GM19023 (cell line): ENCODE results near the gene GNB5.
A peak's percentile ranks its signal among the peaks of the same experiment; 100 is the strongest.
"Not testable (repeated sequence)": the region's sequence is repeated elsewhere in the genome, so short reads cannot be mapped to it uniquely, and the experiment has no call there.

Source experiments
- ATAC-seq: cut with Tn5 transposase; IDR thresholded peaks from one replicate; pipeline ENCODE4 v1.9.1; 2021; ENCODE audit warnings: mild to moderate bottlenecking, moderate library complexity; ENCODE audit not compliant: unreplicated experiment

Gene GNB5

DNA sequence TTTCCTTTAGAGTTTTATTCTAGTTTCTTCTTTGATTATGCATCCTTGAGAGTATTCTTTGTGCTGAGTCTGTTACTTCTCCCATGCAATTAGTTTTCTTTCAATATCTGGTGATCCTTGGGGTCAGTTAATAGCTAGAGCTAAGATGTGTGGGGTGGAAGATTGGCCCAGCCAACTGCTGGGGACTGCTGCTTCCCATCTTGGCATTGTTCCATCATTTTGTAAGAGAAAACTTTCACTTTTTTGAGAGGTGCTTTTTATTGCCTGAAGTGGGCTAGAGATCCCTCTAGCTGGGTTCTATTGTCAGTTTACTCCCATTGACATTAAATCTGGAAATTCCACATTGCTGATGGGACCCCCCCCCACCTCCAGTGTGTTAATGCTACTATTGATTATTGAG, 94.0 kb downstream of the GNB5 start:
- ATAC-seq: no peak

- ATAC-seq: not testable (repeated sequence)
These were observed 94.7 kb downstream of the GNB5 start for GRCh38 chr15:52096536-52096935.

DNA sequence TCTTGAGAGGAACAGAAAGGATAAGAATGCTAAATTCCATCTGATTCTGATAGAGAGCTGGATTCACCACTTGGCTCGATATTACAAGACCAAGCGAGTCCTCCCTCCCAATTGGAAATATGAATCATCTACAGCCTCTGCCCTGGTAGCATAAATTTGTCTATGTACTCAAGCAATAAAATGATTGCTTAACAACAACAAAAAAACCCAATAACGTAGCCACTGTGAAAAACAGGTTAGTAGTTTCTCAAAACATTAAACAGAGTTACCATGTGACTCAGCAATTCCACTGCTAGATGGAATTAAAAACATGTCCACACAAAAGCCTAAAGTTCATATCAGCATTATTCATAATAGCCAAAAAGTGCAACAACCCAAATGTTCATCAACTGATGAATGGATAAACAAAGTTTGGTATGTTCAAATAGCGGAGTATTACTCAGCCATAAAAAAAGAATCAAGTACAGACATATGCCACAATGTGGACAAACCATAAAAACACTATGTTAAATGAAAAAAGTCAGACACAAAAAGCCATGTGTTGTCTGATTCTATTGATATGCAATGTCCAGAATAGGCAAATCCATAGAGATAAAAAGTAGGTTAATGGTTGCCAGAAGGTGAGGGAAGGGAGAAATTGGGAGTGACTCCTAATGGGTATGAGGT, 95.5 kb downstream of the GNB5 start:
- ATAC-seq: no peak

DNA sequence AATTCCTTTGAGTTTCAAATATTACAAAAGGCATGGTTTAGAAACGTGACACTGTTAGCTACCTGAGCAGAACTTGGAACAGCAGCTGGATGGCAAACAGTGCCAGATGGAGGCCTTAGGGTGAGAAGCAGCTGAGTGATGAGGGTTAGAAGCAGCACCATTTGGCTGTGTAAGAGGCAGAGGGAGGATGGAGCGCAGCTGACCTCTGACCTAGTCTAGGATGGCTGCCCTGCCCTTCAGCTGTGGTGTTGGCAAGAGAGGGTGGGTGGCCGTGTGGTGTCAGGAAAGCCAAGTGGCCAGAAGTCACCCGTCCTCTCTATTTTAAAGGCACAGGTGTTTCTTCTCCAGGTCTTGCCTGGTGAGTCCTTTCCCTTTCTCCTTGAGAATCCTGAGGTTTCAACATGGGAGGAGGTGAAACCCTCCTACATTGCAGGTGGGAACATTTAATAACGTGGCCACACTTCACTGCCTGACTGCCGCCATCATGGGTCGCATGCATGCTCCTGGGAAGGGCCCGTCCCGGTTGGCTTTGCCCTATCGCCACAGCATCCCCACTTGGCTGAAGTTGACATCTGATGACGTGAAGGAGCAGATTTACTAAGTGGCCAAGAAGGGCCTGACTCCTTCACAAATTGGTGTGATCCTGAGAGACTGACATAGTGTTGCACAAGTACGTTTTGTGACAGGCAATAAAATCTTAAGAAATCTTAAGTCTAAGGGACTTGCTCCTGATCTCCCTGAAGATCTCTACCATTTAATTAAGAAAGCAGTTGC, 96.2 kb downstream of the GNB5 start:
- ATAC-seq: no peak

DNA sequence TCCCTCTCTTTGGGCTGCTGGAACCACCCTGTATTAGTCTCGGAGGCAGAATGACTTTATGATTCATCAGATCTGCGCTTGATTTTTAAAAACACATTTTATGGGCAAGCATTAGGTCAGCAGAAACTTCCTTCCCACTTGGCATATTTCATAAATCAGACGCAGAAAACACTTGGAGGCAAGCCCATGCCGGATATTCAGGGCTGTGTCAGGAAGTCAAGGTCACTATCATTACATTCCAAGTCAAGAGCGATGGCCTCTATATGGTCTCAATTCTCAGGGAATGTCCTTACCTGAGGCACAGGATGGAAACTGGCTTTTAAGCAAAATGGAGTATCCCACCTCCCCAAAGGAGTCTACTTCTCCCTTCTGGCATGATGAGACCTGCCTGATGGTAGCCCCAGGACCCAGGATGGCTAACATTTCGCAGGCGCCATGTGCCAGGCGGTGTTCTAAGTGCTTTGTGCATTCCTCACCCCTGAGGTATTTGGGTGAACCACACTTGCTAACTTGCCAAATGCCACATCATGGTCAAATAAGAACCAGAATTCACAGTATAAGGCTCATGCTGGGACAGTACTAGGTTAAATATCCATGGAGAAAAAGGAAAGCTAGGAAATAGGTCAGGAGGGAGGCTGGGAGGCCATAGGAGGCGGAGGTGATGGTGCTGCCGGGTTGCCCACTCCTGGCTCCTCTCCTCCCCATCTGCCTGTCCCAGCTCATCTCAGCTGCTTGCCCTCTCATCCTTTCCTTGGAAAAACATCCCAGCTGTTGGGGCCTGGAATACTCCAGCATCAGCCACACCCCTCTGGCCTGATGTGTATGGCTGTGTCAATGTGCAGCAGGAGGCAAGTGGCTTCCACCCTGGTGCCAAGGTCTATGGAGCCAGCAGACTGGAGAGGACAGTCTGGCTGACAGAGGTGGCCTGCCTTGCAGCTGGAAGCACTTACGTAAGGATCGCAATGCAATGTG, 97.4 kb downstream of the GNB5 start:
- ATAC-seq: no peak

- ATAC-seq: no peak
These were observed 98.0 kb downstream of the GNB5 start for GRCh38 chr15:52093167-52093538.

DNA sequence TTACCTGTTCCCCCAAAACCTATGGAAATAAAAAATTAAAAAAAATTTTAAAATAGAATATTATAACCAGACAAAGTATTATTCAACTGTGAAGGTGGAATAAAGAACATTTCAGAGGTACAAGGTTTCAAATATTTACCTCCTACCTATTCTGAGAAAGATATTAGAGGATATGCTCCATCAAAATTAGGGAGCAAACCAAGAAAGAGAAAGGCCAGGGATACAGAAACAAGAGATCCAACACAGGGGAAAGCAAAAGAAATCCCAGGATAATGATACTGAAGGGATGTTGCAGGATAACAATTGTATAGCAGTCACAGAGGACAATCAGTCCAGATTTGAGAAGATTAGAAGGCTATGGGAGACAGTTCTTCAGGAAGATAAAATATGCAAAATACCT, 101.0 kb downstream of the GNB5 start:
- no peak for ATAC-seq

- ATAC-seq: no peak
These were observed 105.0 kb downstream of the GNB5 start for GRCh38 chr15:52086011-52086786.

GRCh38 chr15:52085299-52085698, 105.9 kb downstream of the GNB5 start:
- ATAC-seq: no peak

GRCh38 chr15:52083603-52084002, 107.6 kb downstream of the GNB5 start:
- no peak for ATAC-seq

DNA sequence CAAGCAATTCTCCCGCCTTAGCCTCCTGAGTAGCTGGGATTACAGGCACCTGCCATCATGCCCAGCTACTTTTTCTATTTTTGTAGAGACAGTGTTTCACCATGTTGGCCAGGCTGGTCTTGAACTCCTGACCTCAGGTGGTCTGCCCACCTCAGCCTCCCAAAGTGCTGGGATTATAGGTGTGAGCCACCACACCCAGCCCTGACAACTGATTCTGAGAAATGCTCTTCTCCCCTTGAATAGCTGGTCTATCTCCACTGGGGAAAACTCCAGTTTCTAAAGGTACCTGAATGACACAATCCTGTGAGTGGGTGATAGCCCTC, 108.2 kb downstream of the GNB5 start:
- peak; percentile 13 for ATAC-seq

DNA sequence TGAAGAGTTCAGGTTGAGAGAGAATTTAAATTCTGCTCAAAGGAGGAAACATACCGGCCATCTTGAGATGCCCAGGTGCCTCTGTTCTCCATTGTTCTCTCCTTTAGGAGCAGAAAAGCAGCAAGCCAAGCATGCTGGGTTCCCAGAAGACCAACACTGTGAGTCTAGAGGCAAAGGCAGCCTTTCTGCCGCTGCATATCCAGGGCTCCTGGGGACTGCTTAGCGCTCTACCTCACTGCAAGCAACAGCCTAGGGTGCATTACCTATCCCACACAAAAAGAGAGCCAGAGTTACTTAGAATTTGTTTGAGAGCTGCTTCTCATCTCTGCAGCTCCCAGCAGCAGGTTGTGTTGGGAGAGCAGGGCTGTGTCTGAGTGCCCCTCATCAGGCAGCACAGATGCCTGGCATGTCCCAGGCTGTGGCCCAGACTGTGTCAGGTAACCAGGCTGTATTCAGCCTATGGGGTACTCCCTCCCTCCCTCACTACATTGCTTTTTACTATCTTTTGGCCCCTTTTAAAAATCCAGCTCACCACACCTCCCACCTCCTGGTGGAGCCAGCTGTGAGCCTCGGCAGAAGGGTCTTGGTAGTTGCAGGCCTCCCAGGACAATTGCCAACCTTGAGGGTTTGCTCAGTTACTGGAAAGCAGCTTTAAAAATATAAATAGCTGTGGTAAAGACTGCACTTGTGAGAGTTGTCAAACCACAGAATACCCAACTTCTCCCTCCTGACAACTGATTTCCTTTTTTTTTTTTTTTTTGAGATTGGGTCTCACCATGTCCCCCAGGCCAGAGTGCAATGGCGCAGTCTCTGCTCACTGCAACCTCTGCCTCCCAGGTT, 108.8 kb downstream of the GNB5 start:
- peak; percentile 68 for ATAC-seq

GRCh38 chr15:52080706-52081392, 110.3 kb downstream of the GNB5 start:
- ATAC-seq: no peak

DNA sequence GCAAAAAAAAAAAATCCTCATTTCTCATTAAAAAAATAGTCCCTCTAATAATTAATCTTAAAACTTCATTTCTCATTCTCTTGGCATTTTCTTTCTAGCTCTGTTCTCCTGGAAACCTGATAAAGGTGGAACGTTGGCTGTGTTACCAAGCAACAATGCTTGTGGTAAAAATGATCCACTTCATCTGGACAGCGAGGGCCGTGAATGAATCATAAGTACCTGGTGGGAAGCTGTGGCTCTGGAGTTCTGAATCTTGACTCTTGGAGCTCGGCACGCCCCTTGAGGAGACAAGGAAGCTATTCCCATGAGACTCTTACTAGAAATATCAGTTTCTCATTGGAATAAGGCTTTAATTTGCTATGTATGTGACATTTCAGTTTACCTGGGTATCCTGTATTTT, 111.2 kb downstream of the GNB5 start:
- ATAC-seq: no peak

DNA sequence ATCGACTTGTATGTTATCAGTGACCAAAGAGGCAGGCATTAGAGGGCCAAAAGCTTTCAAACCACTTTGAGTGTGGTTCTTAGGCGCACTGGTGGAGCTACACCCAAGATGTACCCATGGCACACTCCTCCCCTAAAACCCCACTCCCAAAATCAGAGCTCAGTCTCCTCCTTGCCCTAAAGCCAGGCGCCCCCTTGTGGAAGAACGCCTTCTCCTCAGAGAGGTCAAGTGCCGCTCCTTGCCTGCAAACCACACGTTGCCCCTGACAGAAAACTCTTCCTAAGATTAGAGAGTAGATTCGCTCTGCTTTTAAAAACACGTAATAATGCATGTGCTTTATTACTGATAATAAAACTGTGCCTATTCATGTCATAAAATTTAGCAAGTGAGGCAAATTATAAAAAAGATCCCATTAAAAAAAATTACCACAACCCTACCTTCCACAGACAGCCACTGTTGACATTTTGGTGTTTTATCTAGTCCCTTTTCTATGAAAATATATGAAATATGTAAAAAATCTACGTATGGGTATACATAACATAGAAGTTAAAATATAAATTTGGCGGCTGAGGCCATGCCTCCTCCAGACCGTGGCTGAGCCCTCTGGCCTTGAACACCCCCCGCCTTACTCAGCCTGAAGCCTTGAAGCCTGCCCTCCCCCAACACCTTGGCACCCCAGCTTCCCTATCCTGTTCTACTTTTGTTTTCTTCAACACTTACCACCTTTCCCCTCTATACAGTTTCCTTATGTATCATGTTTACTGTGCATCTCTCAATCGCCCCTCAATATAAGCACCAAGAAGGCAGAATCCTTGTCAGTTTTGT, 112.1 kb downstream of the GNB5 start:
- ATAC-seq: no peak

GRCh38 chr15:52078197-52078875, 112.9 kb downstream of the GNB5 start:
- ATAC-seq: no peak

- peak; percentile 55 for ATAC-seq
These were observed 114.1 kb downstream of the GNB5 start for GRCh38 chr15:52076889-52077781.
